Measurements from ENCODE around the gene TMEM208.

GRCh38 chr16:67199808-67200198, 27.1 kb upstream of the TMEM208 start:
- no peak for TF ChIP-seq USF2 (IDR thresholded peaks at IDR 0.05; ENCODE audit: low read length)
- TF ChIP-seq GTF2F1 (IDR thresholded peaks at IDR 0.05; ENCODE audit: borderline replicate concordance, low read depth, low read length) = no peak
- TF ChIP-seq ATF3 (IDR thresholded peaks at IDR 0.05; ENCODE audit: insufficient read depth, low read depth, low read length) = no peak
- no peak for TF ChIP-seq CHD2 (IDR thresholded peaks at IDR 0.05; ENCODE audit: low read length)
- TF ChIP-seq CTCF (IDR thresholded peaks at IDR 0.05; ENCODE audit: control extremely low read depth in 1 of 3, insufficient read depth in 1 of 3, low read depth in 1 of 3, low read length in 3 of 3) = peak; percentile 44 to 80 (median 47); a peak in 3 of 4 replicates
- no peak for TF ChIP-seq TAF1 (IDR thresholded peaks at IDR 0.05; ENCODE audit: low read depth, low read length)
- TF ChIP-seq POLR2A (IDR thresholded peaks at IDR 0.05; ENCODE audit: control extremely low read depth in 1 of 2, low read depth in 2 of 2, low read length in 2 of 2) = no peak
